HG03565 (cell line): Measurements from ENCODE around the gene IFT27.
"Not testable (repeated sequence)": the region's sequence is repeated elsewhere in the genome, so short reads cannot be mapped to it uniquely, and the experiment has no call there.

Source experiments
- ATAC-seq: cut with Tn5 transposase; IDR thresholded peaks from one replicate; pipeline ENCODE4 v1.9.1; 2021; ENCODE audit warnings: mild to moderate bottlenecking, moderate library complexity; ENCODE audit not compliant: unreplicated experiment

The IFT27 gene

GRCh38 chr22:36745301-36745995 lies 30.5 kb downstream of the IFT27 start:
- no peak for ATAC-seq

GRCh38 chr22:36744791-36745190 lies 31.1 kb downstream of the IFT27 start:
- ATAC-seq: no peak

GRCh38 chr22:36744413-36744765 lies 31.5 kb downstream of the IFT27 start:
- no peak for ATAC-seq

- no peak for ATAC-seq
Measured at GRCh38 chr22:36743591-36744412, 32.1 kb downstream of the IFT27 start.

- no peak for ATAC-seq
Measured at GRCh38 chr22:36743011-36743410, 32.9 kb downstream of the IFT27 start.

GRCh38 chr22:36741968-36742367 lies 34.0 kb downstream of the IFT27 start:
- ATAC-seq: no peak

GRCh38 chr22:36741204-36741793 lies 34.6 kb downstream of the IFT27 start:
- ATAC-seq: no peak

- ATAC-seq: no peak
Measured at GRCh38 chr22:36740716-36741115, 35.2 kb downstream of the IFT27 start.

GRCh38 chr22:36739185-36739584 lies 36.7 kb downstream of the IFT27 start:
- no peak for ATAC-seq

- ATAC-seq: no peak
Measured at GRCh38 chr22:36738416-36739020, 37.4 kb downstream of the IFT27 start.

GRCh38 chr22:36737776-36738175 lies 38.1 kb downstream of the IFT27 start:
- ATAC-seq: no peak

GRCh38 chr22:36736701-36737320 lies 39.1 kb downstream of the IFT27 start:
- ATAC-seq: no peak

- ATAC-seq: no peak
Measured at GRCh38 chr22:36734171-36735058, 41.5 kb downstream of the IFT27 start.

- no peak for ATAC-seq
Measured at GRCh38 chr22:36733271-36733670, 42.6 kb downstream of the IFT27 start.

- ATAC-seq: no peak
Measured at GRCh38 chr22:36732609-36733008, 43.3 kb downstream of the IFT27 start.

- ATAC-seq: no peak
Measured at GRCh38 chr22:36731916-36732315, 44.0 kb downstream of the IFT27 start.

GRCh38 chr22:36731321-36731720 lies 44.6 kb downstream of the IFT27 start:
- not testable (repeated sequence) for ATAC-seq

GRCh38 chr22:36730176-36730858 lies 45.6 kb downstream of the IFT27 start:
- ATAC-seq: no peak

GRCh38 chr22:36729321-36729720 lies 46.6 kb downstream of the IFT27 start:
- ATAC-seq: no peak

GRCh38 chr22:36728505-36728904 lies 47.4 kb downstream of the IFT27 start:
- ATAC-seq: no peak
